GM12892 (cell line): Measurements from ENCODE around the gene AOC1.

Source experiments
- DNase-seq: peaks from one replicate; pipeline ENCODE4 v3.0.0; 2011; ENCODE audit not compliant: insufficient read length
- FAIRE-seq: peaks from 2 replicates; lab custom pipeline; 2011; peaks lifted over from hg19 to GRCh38; lab: Jason Lieb, UNC
- POLR2A ChIP-seq: IDR thresholded peaks from 2 replicates; pipeline ENCODE4 v1.6.1; 2011; ENCODE audit warnings: low read depth, low read length, control low read depth
- POLR2AphosphoS5 ChIP-seq: IDR thresholded peaks from 2 replicates; pipeline ENCODE4 v1.6.1; 2011; ENCODE audit warnings: low read depth, low read length, control low read depth
- TAF1 ChIP-seq: IDR thresholded peaks from 2 replicates; pipeline ENCODE4 v1.6.1; 2011; ENCODE audit warnings: low read depth, mild to moderate bottlenecking, control low read depth, low read length, borderline replicate concordance

The AOC1 gene

DNA sequence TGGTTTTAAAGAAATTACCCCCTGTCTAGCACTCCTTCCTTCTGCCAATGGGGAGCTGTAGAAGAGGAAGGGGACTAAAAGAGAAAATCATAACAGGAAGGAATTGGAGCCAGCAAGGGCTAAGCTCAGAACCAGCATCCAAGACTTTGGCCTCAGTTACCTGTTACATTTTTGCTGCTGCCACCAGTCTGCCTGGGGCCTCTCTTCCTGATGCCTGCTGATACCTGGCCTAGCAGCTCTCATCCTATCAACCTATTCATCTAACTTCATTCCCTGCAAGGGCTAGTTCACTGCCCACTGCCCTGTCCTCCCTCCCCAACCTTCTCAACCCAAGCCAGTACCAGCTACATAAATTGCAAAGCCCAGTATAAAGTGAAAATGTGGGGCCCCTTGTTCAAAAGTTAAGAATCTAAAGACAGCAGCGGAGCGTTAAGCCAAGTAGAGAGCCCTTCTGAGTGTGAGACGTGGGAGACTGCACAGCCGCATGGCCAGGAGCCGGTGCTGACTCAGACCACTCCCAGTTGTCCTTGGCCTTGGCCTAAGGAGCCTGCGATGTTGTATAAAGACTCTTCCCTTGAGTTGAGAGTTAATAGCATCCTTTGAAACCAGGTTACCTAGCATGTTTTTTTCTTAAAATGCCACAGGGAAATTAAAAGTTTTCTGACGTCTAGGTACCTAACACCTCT, 13.2 kb upstream of the AOC1 start:
- FAIRE-seq (no peak), DNase-seq (no peak)
- TF ChIP-seq POLR2AphosphoS5: no peak
- no peak for TF ChIP-seq POLR2A
- TF ChIP-seq TAF1: no peak

DNA sequence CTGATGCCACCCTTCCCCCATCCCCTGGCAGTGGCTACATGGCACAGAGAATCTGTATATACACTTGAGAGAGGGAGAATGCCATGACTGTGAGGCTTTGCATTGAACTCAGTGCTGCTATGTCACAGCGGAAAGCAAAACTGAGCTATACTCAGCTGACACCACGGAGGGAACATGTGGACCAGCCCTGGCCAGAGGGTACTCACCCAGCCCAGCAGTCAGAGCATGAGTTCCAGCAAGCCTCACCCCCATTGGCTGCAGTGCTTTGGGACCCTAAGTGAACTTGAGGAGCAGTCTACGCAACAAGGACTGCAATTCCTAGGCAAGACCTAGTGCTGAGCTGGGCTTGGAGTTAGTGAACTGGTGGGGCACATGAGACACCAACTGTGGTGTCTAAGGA, 10.3 kb upstream of the AOC1 start:
- no peak for DNase-seq
- TF ChIP-seq POLR2A: no peak
- no peak for TF ChIP-seq POLR2AphosphoS5
- TF ChIP-seq TAF1: no peak
- FAIRE-seq: no peak

DNA sequence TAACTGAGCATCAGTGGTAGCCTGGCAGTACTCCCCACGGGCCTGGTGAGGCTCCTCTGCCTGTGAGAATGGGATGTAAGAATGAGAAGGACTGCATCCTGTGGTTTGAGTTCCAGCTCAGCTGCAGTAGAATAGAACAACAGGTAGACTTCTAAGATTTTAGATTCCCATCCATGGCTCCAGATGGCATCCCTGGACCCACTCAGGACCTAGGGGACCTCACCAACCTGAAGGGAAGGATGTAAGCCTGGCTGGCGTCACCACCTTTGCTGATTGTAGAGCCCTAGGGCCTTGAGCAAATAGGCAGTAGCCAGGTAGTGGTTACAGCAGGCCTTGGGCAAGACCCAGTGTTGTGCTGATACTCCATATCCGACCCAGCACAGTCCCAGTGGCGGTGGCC, 9.6 kb upstream of the AOC1 start:
- FAIRE-seq: no peak
- TF ChIP-seq POLR2A (no peak), POLR2AphosphoS5 (no peak), TAF1 (no peak)
- no peak for DNase-seq

DNA sequence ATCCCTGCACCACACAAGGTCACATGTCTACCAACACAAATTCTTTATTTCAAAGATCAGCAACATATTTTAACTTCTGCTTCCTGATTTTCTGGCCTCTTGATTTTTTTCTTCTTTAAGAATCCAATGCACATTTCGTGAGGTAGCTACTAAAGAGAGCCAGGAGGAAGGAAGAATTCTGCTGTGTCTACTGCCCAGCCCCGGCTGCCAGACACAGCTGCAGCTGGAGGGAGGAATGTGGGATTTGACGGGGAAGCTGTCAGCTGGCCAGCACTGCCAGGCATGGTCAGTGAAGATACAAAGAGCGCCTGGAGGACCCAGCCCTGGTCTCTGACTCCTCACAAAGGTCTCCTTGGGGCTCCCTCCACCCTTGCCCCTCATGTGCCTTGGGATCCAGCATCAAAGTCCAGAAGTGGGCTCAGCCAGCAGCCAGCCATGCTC, 6.9 kb upstream of the AOC1 start:
- no peak for TF ChIP-seq TAF1
- no peak for TF ChIP-seq POLR2AphosphoS5
- no peak for TF ChIP-seq POLR2A
- no peak for FAIRE-seq
- no peak for DNase-seq

DNA sequence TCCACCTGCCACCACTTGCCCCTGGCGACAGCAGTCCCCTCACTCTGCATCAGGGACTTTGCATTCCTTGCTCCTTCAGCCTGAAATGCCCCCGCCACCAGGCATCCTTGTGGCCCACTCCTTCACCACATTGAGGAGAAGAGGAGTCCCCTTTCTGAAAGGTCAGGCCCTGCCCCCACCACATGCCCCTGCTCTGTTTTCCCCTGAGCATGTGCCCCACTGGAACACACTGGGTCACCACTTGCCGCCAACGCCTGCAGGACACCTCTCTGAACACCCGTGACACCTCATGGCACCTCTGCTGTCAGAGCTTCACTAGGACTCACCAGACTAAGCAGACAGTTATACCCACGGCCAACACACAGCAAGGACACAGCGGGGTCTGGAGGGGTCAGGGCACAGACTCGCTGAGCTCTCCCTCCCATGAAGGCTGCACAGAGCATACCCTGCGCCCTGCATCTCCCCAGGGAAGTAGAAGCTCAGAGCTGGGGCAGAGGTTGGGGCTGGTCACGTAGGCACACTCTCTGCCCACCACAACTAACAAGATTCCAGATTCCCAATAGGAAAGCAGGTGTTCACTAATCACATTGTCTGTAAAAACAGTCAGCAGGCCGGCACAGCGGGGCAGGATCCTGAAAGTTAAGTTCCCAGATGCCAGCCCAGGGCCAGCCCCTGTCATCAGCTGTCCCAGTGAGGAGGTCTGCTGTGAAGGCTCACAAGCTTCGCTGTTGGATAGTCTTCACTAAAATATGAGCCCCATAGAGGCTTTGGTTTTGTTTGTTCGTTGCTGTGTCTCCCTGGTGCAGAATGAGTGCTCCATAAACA, 5.8 kb upstream of the AOC1 start:
- no peak for DNase-seq
- FAIRE-seq: no peak
- no peak for TF ChIP-seq POLR2A
- no peak for TF ChIP-seq POLR2AphosphoS5
- TF ChIP-seq TAF1: no peak

DNA sequence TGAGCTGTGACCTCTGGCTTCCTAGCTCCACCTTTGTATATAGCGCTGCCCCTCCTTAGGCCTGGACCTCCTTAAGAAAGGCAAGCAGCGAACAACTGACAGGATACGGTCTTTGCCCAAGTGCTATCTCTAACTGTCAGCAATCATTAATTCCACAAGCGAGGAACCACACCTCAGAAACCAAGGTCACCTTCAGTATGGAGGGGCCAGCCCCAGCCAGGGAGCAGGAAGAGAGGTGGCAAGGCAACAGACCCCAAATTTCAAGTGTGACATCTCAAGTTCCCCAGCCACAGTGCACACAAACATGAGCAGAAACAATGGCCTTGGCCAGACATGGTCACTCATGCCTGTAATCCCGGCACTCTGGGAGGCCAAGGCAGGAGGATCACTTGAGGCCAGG, 4.8 kb upstream of the AOC1 start:
- FAIRE-seq (no peak), DNase-seq (no peak)
- TF ChIP-seq POLR2AphosphoS5 (no peak), TAF1 (no peak), POLR2A (no peak)

DNA sequence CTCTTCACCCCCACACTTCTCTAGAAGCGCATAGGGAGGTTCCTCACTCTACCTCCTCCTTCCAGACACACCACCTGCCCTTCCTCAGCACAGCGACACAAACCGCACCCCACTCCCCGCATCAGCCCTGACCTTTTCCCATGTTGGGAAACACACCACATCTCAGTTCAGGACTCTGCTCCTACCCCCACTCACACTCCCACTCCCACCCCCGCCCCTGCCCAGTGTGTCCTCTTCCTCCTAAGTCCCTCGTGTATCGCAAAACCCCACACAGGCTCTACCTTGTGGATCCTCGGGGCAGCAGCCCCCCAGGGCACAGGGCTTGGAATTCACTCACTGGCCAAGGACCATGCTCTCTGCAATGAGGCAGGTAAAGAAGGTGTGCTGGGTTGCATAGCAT, 4.2 kb upstream of the AOC1 start:
- DNase-seq (no peak), FAIRE-seq (no peak)
- TF ChIP-seq TAF1 (no peak), POLR2AphosphoS5 (no peak), POLR2A (no peak)

DNA sequence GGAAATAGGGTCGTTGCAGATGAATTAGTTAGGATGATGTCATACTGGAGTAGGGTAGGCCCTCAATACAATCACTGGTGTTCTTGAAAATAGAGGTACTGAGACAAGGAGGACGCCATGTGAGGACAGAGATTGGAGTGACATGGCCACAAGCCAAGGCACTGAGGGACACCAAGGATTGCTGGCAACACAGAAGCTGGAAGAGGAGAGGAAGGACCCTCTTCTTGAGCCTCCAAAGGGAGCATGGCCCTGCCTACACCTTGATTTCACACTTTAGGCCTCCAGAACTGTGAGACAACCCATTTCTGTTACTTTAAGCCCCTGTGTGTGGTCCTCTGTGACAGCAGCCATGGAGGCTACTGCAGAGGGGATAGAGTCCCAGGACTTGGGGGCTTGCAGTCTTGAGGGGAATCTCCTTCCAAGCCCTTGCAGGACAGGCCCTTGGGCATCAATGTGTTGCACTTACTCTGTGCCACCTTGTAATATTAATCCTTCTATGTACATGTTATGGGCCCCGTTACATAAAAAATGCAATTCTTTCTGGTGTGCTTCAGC, 3.7 kb upstream of the AOC1 start:
- no peak for DNase-seq
- FAIRE-seq: no peak
- TF ChIP-seq POLR2AphosphoS5 (no peak), POLR2A (no peak), TAF1 (no peak)

DNA sequence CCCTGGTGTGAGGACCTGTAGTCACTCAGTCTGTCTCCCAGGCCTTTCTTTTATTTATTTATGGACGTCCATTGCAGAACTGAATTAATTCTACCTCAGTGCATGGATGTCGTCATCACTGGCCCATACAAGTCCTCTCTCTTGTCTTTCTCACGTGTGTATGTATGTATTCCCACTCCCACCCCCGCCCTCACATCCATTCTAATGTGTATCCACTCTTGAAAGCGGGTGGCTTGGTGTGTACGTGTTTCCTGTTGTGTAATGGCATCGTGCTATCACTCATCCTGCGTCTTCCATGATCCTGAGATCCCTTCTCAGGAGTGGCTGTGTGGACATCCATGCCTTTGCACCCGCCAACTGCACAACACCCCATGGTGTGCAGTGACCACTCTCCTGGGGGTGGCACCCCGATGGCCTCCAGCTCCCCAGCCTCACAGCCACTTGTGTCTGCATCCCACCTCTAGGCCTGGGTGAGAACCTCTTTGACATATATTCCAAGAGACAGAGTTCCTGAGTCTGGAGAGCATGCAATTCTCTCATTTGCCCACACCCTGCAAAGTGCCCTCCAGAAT, 3.0 kb upstream of the AOC1 start:
- FAIRE-seq (no peak), DNase-seq (no peak)
- TF ChIP-seq TAF1 (no peak), POLR2A (no peak), POLR2AphosphoS5 (no peak)

DNA sequence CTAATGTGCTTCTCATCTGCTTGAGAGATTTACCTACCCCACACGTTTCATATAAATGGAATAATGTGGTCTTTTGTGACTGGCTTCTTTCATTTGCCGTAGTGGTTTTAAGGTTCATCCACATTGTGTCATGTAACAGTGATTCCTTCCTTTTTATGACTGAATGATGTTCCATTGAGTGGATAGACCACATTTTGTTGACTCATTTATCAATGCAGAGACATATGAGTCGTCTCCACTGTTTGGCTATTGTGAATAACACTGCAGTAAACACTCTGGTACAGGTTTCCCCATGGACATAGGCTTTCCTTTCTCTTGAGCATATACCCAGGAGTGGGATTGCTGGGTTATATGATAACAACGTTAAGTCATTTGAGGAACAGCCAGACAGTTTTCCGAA, 2.0 kb upstream of the AOC1 start:
- FAIRE-seq: no peak
- TF ChIP-seq POLR2AphosphoS5 (no peak), POLR2A (no peak), TAF1 (no peak)
- no peak for DNase-seq

DNA sequence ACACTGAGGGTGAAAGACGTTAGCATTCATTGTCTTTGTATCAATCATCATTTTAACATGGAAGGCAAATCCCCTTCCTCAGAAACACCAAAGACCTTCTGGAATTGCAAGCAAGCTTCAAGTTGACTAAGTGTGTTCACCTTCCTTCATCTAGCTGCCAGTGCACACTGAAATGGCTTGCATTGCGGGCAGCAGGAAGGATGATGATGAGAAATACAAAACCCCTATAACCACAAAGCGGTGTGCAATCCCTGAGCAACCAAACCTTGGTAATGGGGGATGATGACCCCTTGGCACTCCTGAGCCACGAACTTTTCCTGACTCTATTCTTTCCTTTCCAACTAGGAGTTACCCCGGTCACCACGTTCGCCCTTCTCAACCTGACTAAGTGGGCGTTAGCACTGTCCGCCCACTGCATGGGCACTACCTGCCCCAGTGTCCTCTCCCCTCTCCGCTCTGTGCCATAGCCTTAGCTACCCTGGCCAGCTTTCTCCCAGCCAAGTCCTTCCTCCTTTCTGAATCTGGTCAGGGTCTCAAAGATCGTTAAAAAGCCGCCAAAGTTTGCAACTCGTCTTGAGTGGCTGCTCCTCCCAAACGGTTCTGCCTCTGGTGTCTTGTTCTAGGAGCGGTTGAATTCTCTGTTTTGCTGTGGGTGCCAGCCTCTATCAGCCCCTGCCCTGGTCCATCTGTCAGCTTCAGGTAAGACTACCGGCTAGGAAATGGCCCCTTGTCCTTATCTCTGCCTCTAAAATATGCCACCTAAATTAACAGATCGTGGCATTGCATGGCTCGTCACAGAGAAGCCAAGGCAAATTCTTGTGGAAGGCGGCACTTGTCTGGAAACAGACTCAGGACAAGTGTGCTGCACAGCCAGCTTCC, 586 bp upstream of the AOC1 start:
- no peak for DNase-seq
- TF ChIP-seq TAF1 (no peak), POLR2A (no peak), POLR2AphosphoS5 (no peak)
- no peak for FAIRE-seq
